ENCODE data around the gene CYP19A1.

Gene CYP19A1

DNA sequence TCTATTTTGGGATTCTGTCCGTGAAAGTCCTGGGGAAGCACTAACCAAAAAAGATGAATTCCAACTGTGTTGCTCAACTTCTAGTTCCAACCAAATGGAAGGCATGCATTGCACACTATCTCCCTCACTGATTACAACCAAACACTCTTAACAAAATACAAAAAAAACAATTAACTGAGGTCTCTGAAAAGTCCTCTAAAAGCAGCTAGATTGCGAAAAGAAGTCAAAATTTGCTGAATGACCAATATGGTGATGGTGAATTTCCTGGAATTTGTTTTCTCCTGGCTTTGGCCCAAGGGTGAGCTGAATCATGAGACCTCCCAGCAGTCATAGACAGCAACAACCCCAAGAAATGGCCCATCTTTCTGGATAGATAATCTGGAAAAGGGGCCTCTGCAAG, 28.3 kb downstream of the CYP19A1 start:
- Histone ChIP-seq H3K27me3 (ENCODE audit: control insufficient read depth, insufficient read depth, low read length) (no peaks in the 10 kb centered on the region), H3K4me2 (ENCODE audit: low read length) (no peak overlapping the region), H2AFZ (no peak overlapping the region), H3K27ac (no peak overlapping the region), H3K4me3 (ENCODE audit: low read depth, low read length) (no peak overlapping the region), H3K79me2 (no peaks in the 10 kb centered on the region), H3K9ac (no peak overlapping the region), H3K4me1 (no peaks in the 10 kb centered on the region), H3K9me3 (ENCODE audit: control insufficient read depth, low read length) (no peaks in the 10 kb centered on the region), H3K36me3 (ENCODE audit: control insufficient read depth, insufficient read depth, low read length) (no peaks in the 10 kb centered on the region)
- TF ChIP-seq, protein P1, sequence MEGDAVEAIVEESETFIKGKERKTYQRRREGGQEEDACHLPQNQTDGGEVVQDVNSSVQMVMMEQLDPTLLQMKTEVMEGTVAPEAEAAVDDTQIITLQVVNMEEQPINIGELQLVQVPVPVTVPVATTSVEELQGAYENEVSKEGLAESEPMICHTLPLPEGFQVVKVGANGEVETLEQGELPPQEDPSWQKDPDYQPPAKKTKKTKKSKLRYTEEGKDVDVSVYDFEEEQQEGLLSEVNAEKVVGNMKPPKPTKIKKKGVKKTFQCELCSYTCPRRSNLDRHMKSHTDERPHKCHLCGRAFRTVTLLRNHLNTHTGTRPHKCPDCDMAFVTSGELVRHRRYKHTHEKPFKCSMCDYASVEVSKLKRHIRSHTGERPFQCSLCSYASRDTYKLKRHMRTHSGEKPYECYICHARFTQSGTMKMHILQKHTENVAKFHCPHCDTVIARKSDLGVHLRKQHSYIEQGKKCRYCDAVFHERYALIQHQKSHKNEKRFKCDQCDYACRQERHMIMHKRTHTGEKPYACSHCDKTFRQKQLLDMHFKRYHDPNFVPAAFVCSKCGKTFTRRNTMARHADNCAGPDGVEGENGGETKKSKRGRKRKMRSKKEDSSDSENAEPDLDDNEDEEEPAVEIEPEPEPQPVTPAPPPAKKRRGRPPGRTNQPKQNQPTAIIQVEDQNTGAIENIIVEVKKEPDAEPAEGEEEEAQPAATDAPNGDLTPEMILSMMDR (IDR thresholded peaks at IDR 0.05), result no peak

DNA sequence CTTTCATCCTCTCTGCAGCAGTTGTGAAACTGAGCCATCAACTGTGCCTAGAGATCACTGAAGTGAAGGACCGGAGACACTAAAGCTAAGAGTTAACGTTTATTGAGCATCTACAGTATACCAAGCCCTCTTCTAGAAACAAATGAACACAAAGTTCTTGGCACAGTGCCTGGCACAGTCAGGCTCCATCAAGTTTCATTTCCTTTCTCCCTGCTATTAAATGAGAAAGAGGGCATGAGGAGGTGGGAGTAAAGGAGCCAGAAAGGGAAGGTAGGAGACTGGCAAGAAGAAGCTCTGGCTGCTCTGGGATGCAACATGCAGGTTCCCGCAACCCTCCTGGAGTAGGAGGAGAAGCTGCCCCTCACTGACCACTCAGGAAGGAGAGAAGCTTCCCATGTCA, 30.6 kb downstream of the CYP19A1 start:
- H3K4me1 ChIP-seq, result no peaks in the 10 kb centered on the region
- no peaks in the 10 kb centered on the region for H3K36me3 ChIP-seq (ENCODE audit: control insufficient read depth, insufficient read depth, low read length)
- H3K27ac ChIP-seq, result no peak overlapping the region
- TF ChIP-seq, protein P1 (IDR thresholded peaks at IDR 0.05), result no peak
- no peaks in the 10 kb centered on the region for H3K79me2 ChIP-seq
- no peak overlapping the region for H2AFZ ChIP-seq
- no peak overlapping the region for H3K9ac ChIP-seq
- no peaks in the 10 kb centered on the region for H3K27me3 ChIP-seq (ENCODE audit: control insufficient read depth, insufficient read depth, low read length)
- H3K9me3 ChIP-seq (ENCODE audit: control insufficient read depth, low read length), result no peaks in the 10 kb centered on the region
- no peak overlapping the region for H3K4me2 ChIP-seq (ENCODE audit: low read length)
- no peak overlapping the region for H3K4me3 ChIP-seq (ENCODE audit: low read depth, low read length)

DNA sequence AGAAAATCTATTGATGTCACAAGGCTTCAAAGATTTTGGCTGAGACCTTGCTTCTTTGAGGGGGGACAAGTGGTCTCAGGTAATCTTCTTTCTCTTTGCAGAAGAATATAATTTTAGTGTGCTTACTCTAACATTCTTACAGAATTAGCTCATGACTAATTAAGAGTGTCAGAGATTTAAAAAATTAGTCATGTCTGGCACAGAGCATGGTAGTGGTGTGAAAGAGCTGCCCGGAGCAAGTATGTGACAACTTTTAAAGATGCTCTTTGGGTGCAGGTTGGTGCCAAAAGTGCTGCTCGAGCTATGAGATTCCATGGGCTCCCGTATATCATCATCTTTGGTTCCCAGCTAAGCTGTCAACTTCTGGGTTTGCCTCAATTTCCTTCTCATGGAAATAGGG, 31.1 kb downstream of the CYP19A1 start:
- no peak overlapping the region for H3K27ac ChIP-seq
- H3K4me2 ChIP-seq (ENCODE audit: low read length), result no peak overlapping the region
- no peaks in the 10 kb centered on the region for H3K9me3 ChIP-seq (ENCODE audit: control insufficient read depth, low read length)
- no peaks in the 10 kb centered on the region for H3K36me3 ChIP-seq (ENCODE audit: control insufficient read depth, insufficient read depth, low read length)
- no peaks in the 10 kb centered on the region for H3K27me3 ChIP-seq (ENCODE audit: control insufficient read depth, insufficient read depth, low read length)
- H3K79me2 ChIP-seq, result no peaks in the 10 kb centered on the region
- H3K4me3 ChIP-seq (ENCODE audit: low read depth, low read length), result no peak overlapping the region
- H2AFZ ChIP-seq, result no peak overlapping the region
- H3K4me1 ChIP-seq, result no peaks in the 10 kb centered on the region
- H3K9ac ChIP-seq, result no peak overlapping the region
- TF ChIP-seq, protein P1 (IDR thresholded peaks at IDR 0.05), result no peak

DNA sequence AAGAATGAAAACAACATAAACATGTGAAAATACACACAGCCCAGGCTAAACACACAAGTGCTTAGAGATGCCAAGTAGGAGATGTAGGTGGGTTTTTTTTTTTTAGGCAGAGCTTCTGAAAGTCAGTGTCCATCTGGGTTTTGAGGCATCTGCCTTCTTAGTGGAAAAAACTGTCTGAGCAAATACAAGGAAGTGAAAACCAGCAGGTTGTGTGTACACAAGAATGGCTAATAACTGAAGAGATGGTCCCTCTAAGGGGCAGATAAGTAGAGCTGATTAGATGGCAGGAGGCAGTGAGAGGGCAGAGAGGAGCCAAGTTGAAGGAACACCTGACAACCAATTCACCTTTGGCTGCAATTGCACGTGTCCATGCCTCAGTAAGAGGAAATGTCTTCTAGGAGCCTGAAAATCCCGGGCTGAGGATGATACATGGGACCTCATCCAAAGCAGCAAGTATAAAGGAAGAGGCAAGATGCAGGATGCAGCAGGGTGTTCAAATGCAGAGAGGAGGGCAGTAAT, 34.9 kb downstream of the CYP19A1 start:
- no peaks in the 10 kb centered on the region for H3K27me3 ChIP-seq (ENCODE audit: control insufficient read depth, insufficient read depth, low read length)
- H3K9ac ChIP-seq, result no peak overlapping the region
- no peaks in the 10 kb centered on the region for H3K79me2 ChIP-seq
- no peaks in the 10 kb centered on the region for H3K9me3 ChIP-seq (ENCODE audit: control insufficient read depth, low read length)
- no peaks in the 10 kb centered on the region for H3K36me3 ChIP-seq (ENCODE audit: control insufficient read depth, insufficient read depth, low read length)
- H3K27ac ChIP-seq, result no peak overlapping the region
- no peak overlapping the region for H2AFZ ChIP-seq
- TF ChIP-seq, protein P1 (IDR thresholded peaks at IDR 0.05), result no peak
- H3K4me2 ChIP-seq (ENCODE audit: low read length), result no peak overlapping the region
- no peak overlapping the region for H3K4me3 ChIP-seq (ENCODE audit: low read depth, low read length)
- no peaks in the 10 kb centered on the region for H3K4me1 ChIP-seq

DNA sequence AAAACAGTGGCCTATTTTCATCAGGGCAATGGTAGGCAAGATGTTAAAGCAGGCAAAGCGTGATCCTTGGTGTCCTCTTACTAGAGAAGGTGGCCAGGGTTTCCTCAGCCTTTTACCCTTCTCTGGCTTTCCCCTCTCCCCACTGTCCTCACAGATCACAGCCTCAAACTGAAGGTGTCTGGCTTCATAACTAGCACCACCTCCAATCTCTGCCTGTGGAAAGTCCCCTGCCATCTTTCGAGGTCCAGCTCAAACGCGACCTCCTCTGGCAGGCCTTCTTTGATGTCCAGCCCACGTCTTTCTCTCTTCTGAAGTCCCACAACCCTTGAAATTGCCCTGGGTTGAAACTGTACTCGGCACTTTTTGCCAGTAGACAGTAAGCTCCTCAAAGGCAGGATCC, 35.9 kb downstream of the CYP19A1 start:
- H3K4me3 ChIP-seq (ENCODE audit: low read depth, low read length), result no peak overlapping the region
- H3K79me2 ChIP-seq, result no peaks in the 10 kb centered on the region
- H2AFZ ChIP-seq, result no peak overlapping the region
- H3K27ac ChIP-seq, result no peak overlapping the region
- TF ChIP-seq, protein P1 (IDR thresholded peaks at IDR 0.05), result no peak
- no peaks in the 10 kb centered on the region for H3K9me3 ChIP-seq (ENCODE audit: control insufficient read depth, low read length)
- no peaks in the 10 kb centered on the region for H3K36me3 ChIP-seq (ENCODE audit: control insufficient read depth, insufficient read depth, low read length)
- H3K4me1 ChIP-seq, result no peaks in the 10 kb centered on the region
- no peak overlapping the region for H3K9ac ChIP-seq
- H3K4me2 ChIP-seq (ENCODE audit: low read length), result no peak overlapping the region
- no peaks in the 10 kb centered on the region for H3K27me3 ChIP-seq (ENCODE audit: control insufficient read depth, insufficient read depth, low read length)
